Posterior vena cava (tissue), 2 donors: ENCODE results near the gene ADAMTS2. TPM values are rescaled to one million over a fixed set of nuclear protein-coding genes. Genes with fewer than 3 reads are reported as not detected.

Experiments
- DNase-seq: peaks from one replicate; pipeline ENCODE4 v3.0.0-alpha.2; 2020; ENCODE audit warnings: low spot score
- intact Hi-C, 2 donors: fragments of 100-400 bp; cut with DNase I; formaldehyde crosslinking; loops; one replicate each; pipeline versions ENCODE4 v1.14.1 to v1.14.2; 2022 to 2023
- total RNA-seq, 2 donors: library from RNA; stranded (reverse); fragmentation: NEBNext Ultra II Directional; extraction: Animal tissue kit (Norgen Biotek cat#: 25700); gene quantifications; one replicate each; pipeline ENCODE4 v1.2.1, GENCODE V29; 2021
- donor health status: DM: yes; HTN: yes; CAD: no.
- donor health status: DM: yes; HTN: yes; CAD: no.

Gene ADAMTS2
- total RNA-seq, 2 donors from 2014 or later, result 27.1 to 62.0 TPM

GRCh38 chr5:179232091-179232735 is 113.0 kb downstream of the ADAMTS2 start:
- peak; percentile 59 for DNase-seq
- intact Hi-C loops, result no loop called here

- intact Hi-C loops, result no loop called here
- peak; percentile 28 for DNase-seq
Observed at GRCh38 chr5:179231309-179231708, 114.0 kb downstream of the ADAMTS2 start.

GRCh38 chr5:179230061-179230461 is 115.2 kb downstream of the ADAMTS2 start:
- intact Hi-C loops, result no loop called here
- peak; percentile 45 for DNase-seq

GRCh38 chr5:179229331-179229831 is 115.9 kb downstream of the ADAMTS2 start:
- intact Hi-C loops, result no loop called here
- DNase-seq, result peak; percentile 52

GRCh38 chr5:179228341-179229121 is 116.7 kb downstream of the ADAMTS2 start:
- DNase-seq, result peak; percentile 71
- intact Hi-C loops, result no loop called here

GRCh38 chr5:179227580-179228311 is 117.5 kb downstream of the ADAMTS2 start:
- peak; percentile 75 for DNase-seq
- intact Hi-C loops, result no loop called here

GRCh38 chr5:179227229-179227579 is 118.1 kb downstream of the ADAMTS2 start:
- intact Hi-C loops, result no loop called here
- DNase-seq, result peak; percentile 68

- intact Hi-C loops, result no loop called here
- DNase-seq, result peak; percentile 46
Observed at GRCh38 chr5:179226696-179227095, 118.6 kb downstream of the ADAMTS2 start.

GRCh38 chr5:179225387-179225786 is 119.9 kb downstream of the ADAMTS2 start:
- peak; percentile 71 for DNase-seq
- intact Hi-C loops, result no loop called here

GRCh38 chr5:179224741-179225140 is 120.5 kb downstream of the ADAMTS2 start:
- intact Hi-C loops, result no loop called here
- peak; percentile 74 for DNase-seq

- intact Hi-C loops, result no loop called here
- peak; percentile 63 for DNase-seq
Observed at GRCh38 chr5:179223961-179224360, 121.3 kb downstream of the ADAMTS2 start.

GRCh38 chr5:179223528-179223927 is 121.7 kb downstream of the ADAMTS2 start:
- intact Hi-C loops, result no loop called here
- DNase-seq, result peak; percentile 32

- intact Hi-C loops, result no loop called here
- DNase-seq, result peak; percentile 73
Observed at GRCh38 chr5:179222246-179223017, 122.8 kb downstream of the ADAMTS2 start.

GRCh38 chr5:179221877-179222220 is 123.4 kb downstream of the ADAMTS2 start:
- intact Hi-C loops, result loop anchor here in 1 of 2 donors (2.0 kb wide), 1 partner anchor 51 kb away; no protein-coding TSS in a partner anchor
- DNase-seq, result peak; percentile 23

- intact Hi-C loops, result loop anchor here in 1 of 2 donors (2.0 kb wide), 1 partner anchor 51 kb away; no protein-coding TSS in a partner anchor
- peak; percentile 62 for DNase-seq
Observed at GRCh38 chr5:179221196-179221876, 123.9 kb downstream of the ADAMTS2 start.

GRCh38 chr5:179220716-179221115 is 124.5 kb downstream of the ADAMTS2 start:
- intact Hi-C loops, result loop anchor here in 1 of 2 donors (2.0 kb wide), 1 partner anchor 52 kb away; no protein-coding TSS in a partner anchor
- DNase-seq, result peak; percentile 72

- DNase-seq, result peak; percentile 46
- intact Hi-C loops, result loop anchor here in 1 of 2 donors (2.0 kb wide), 1 partner anchor 53 kb away; no protein-coding TSS in a partner anchor
Observed at GRCh38 chr5:179219661-179220620, 125.3 kb downstream of the ADAMTS2 start.
